Trophoblast cell (in vitro differentiated cells and primary cell): ENCODE measurements around the gene PACS2.

ENCODE experiments used
- DNase-seq, 2 donors: peaks; one replicate each; pipeline ENCODE4 v3.0.0-alpha.2; 2016
- H2AFZ ChIP-seq: 2 replicates; pipeline ENCODE4 v1.6.1; 2013; ENCODE audit warnings: low read length, moderate library complexity, mild to moderate bottlenecking; ENCODE audit not compliant: insufficient read depth, poor library complexity
- H2AK5ac ChIP-seq: 2 replicates; pipeline ENCODE4 v1.6.1; 2013; ENCODE audit warnings: mild to moderate bottlenecking, low read length
- H2BK120ac ChIP-seq: 2 replicates; pipeline ENCODE4 v1.6.1; 2013; ENCODE audit warnings: low read length, mild to moderate bottlenecking, moderate library complexity; ENCODE audit not compliant: insufficient read depth, poor library complexity
- H2BK12ac ChIP-seq: 2 replicates; pipeline ENCODE4 v1.6.1; 2013; ENCODE audit warnings: mild to moderate bottlenecking, low read length, moderate library complexity
- H2BK5ac ChIP-seq: 2 replicates; pipeline ENCODE4 v1.6.1; 2013; ENCODE audit warnings: low read length, low read depth, moderate library complexity, mild to moderate bottlenecking; ENCODE audit not compliant: poor library complexity
- H3K14ac ChIP-seq: 2 replicates; pipeline ENCODE4 v1.6.1; 2013; ENCODE audit warnings: mild to moderate bottlenecking, low read length
- H3K18ac ChIP-seq: 2 replicates; pipeline ENCODE4 v1.6.1; 2013; ENCODE audit warnings: mild to moderate bottlenecking, low read length
- H3K23ac ChIP-seq: 2 replicates; pipeline ENCODE4 v1.6.1; 2013; ENCODE audit warnings: low read length
- H3K27ac ChIP-seq: 2 replicates; pipeline ENCODE4 v1.5.1; 2013; ENCODE audit warnings: low read depth, mild to moderate bottlenecking, inconsistent platforms, low read length, moderate library complexity
- H3K27me3 ChIP-seq: 2 replicates; pipeline ENCODE4 v1.6.1; 2013; ENCODE audit warnings: inconsistent platforms, mild to moderate bottlenecking, low read length, moderate library complexity; ENCODE audit not compliant: insufficient read depth
- H3K36me3 ChIP-seq, 2 experiments: 1 replicate in 1 of 2; 2 replicates in 1 of 2; pipeline ENCODE4 v1.6.1; 2013; ENCODE audit warnings: low read length in 2 of 2, mild to moderate bottlenecking in 2 of 2, moderate library complexity in 1 of 2; ENCODE audit not compliant: insufficient read depth in 2 of 2, control insufficient read depth in 1 of 2
- H3K4ac ChIP-seq: 2 replicates; pipeline ENCODE4 v1.6.1; 2013; ENCODE audit warnings: low read depth, mild to moderate bottlenecking, low read length, moderate library complexity
- H3K4me1 ChIP-seq, 2 experiments: 1 replicate in 1 of 2; 2 replicates in 1 of 2; pipeline ENCODE4 v1.6.1; 2013; ENCODE audit warnings: low read length in 2 of 2, mild to moderate bottlenecking in 2 of 2, moderate library complexity in 1 of 2; ENCODE audit not compliant: insufficient read depth in 2 of 2, control insufficient read depth in 1 of 2
- H3K4me2 ChIP-seq: 2 replicates; pipeline ENCODE4 v1.6.1; 2013; ENCODE audit warnings: inconsistent platforms, mild to moderate bottlenecking, low read length, moderate library complexity
- H3K4me3 ChIP-seq: 2 replicates; pipeline ENCODE4 v1.5.1; 2013; ENCODE audit warnings: mild to moderate bottlenecking, low read depth, low read length, inconsistent platforms
- H3K79me1 ChIP-seq: one replicate; pipeline ENCODE4 v1.6.1; 2013; ENCODE audit warnings: low read length
- H3K79me2 ChIP-seq: 2 replicates; pipeline ENCODE4 v1.6.1; 2013; ENCODE audit warnings: low read length, mild to moderate bottlenecking; ENCODE audit not compliant: control insufficient read depth, insufficient read depth, poor library complexity
- H3K9ac ChIP-seq: 2 replicates; pipeline ENCODE4 v1.6.1; 2013; ENCODE audit warnings: mild to moderate bottlenecking, low read length
- H3K9me3 ChIP-seq: 2 replicates; pipeline ENCODE4 v1.6.1; 2013; ENCODE audit warnings: low read depth, mild to moderate bottlenecking, control low read depth, inconsistent platforms, low read length; ENCODE audit not compliant: insufficient read depth
- H4K12ac ChIP-seq: 2 replicates; pipeline ENCODE4 v1.6.1; 2013; ENCODE audit warnings: low read depth, mild to moderate bottlenecking, low read length, moderate library complexity
- H4K8ac ChIP-seq: 2 replicates; pipeline ENCODE4 v1.6.1; 2013; ENCODE audit warnings: low read depth, mild to moderate bottlenecking, low read length, moderate library complexity
- H4K91ac ChIP-seq: one replicate; pipeline ENCODE4 v1.6.1; 2013; ENCODE audit warnings: low read depth, mild to moderate bottlenecking, low read length, moderate library complexity
- WGBS: extraction: QIAGEN DNeasy Blood & Tissue Kit; methylation state at CpG from one replicate; pipeline ENCODE4 v1.1.7; 2013; ENCODE audit warnings: missing lambda C conversion rate; ENCODE audit not compliant: insufficient read length, insufficient coverage; ENCODE audit errors: extremely low coverage; 5-methylcytosine and 5-hydroxymethylcytosine counted together

PACS2 gene

GRCh38 chr14:105356927-105357326 lies 42.4 kb downstream of the PACS2 start:
- Histone ChIP-seq H3K4me1 (no peaks in the 10 kb centered on the region), H3K9ac (no peak overlapping the region), H3K79me1 (no peaks in the 10 kb centered on the region), H2BK5ac (no peak overlapping the region), H4K12ac (no peak overlapping the region), H3K4me3 (no peak overlapping the region), H3K27me3 (no peaks in the 10 kb centered on the region), H2BK120ac (no peak overlapping the region), H3K4ac (no peak overlapping the region), H3K79me2 (no peaks in the 10 kb centered on the region), H2BK12ac (no peak overlapping the region), H3K4me2 (no peak overlapping the region), H3K23ac (no peak overlapping the region), H4K8ac (no peak overlapping the region), H3K36me3 (peaks cover 19 to 24% of the 10 kb centered on the region in 2 experiments), H2AK5ac (no peak overlapping the region), H4K91ac (no peak overlapping the region), H3K9me3 (no peaks in the 10 kb centered on the region), H3K14ac (no peak overlapping the region), H2AFZ (no peak overlapping the region), H3K18ac (no peak overlapping the region), H3K27ac (no peak overlapping the region)
- DNase-seq = no peak
- WGBS = no CpG with 5 or more reads among the region's 9 CpGs

GRCh38 chr14:105357626-105358025 lies 43.1 kb downstream of the PACS2 start:
- Histone ChIP-seq H4K12ac (no peak overlapping the region), H3K18ac (no peak overlapping the region), H4K91ac (no peak overlapping the region), H3K4ac (no peak overlapping the region), H3K23ac (no peak overlapping the region), H2BK5ac (no peak overlapping the region), H3K9ac (no peak overlapping the region), H3K9me3 (no peaks in the 10 kb centered on the region), H3K79me1 (no peaks in the 10 kb centered on the region), H3K4me2 (no peak overlapping the region), H3K4me1 (no peaks in the 10 kb centered on the region), H3K27ac (no peak overlapping the region), H3K79me2 (no peaks in the 10 kb centered on the region), H2BK120ac (no peak overlapping the region), H4K8ac (no peak overlapping the region), H3K27me3 (no peaks in the 10 kb centered on the region), H3K4me3 (no peak overlapping the region), H3K36me3 (peaks cover 19 to 24% of the 10 kb centered on the region in 2 experiments), H2AFZ (no peak overlapping the region), H3K14ac (no peak overlapping the region), H2BK12ac (no peak overlapping the region), H2AK5ac (no peak overlapping the region)
- no CpG with 5 or more reads among the region's 17 CpGs for WGBS
- no peak for DNase-seq

DNA sequence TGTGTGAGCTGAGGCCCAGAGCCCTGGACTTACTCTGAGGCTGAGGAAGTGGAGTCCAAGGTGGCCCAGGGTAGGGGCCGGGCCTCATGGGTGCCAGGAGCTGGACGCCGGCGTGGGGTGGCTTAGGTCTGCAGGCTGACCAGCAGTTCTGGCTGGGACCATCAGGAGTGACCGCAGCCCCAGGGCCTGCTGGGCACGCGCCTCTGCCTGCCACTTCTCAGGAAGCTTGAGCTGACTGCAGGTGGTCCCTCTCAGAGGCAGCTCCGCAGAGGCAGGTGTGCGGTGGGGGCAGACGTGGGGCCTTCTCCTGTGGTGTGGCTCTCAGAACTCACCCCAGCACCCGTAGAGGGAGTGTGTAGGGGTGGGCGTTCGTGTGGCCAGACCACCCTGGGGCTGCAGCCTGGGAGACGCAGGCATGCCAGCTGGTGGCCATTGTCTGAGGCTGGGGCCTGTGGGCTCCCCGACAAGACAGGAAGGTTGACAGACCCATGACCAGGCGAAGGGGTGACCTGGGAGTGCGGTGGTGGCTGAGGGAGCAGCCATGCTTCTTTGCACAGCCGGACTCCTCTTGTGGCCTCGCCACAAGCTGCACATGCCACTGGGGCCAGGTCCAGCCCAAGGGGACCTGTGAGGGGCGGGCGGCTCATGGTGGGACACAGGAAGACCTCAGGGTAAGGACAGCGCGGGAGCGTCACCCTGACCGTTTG lies 43.7 kb downstream of the PACS2 start:
- Histone ChIP-seq H2AFZ (no peak overlapping the region), H3K4ac (no peak overlapping the region), H3K23ac (no peak overlapping the region), H3K4me3 (no peak overlapping the region), H2BK5ac (no peak overlapping the region), H3K4me2 (no peak overlapping the region), H2AK5ac (no peak overlapping the region), H3K18ac (no peak overlapping the region), H3K79me1 (no peaks in the 10 kb centered on the region), H3K79me2 (no peaks in the 10 kb centered on the region), H3K14ac (no peak overlapping the region), H3K4me1 (no peaks in the 10 kb centered on the region), H2BK12ac (no peak overlapping the region), H4K91ac (no peak overlapping the region), H3K27me3 (no peaks in the 10 kb centered on the region), H3K9ac (no peak overlapping the region), H4K8ac (no peak overlapping the region), H3K27ac (no peak overlapping the region), H2BK120ac (no peak overlapping the region), H3K9me3 (no peaks in the 10 kb centered on the region), H4K12ac (no peak overlapping the region), H3K36me3 (peaks cover 19 to 24% of the 10 kb centered on the region in 2 experiments)
- no peak for DNase-seq
- WGBS = no CpG with 5 or more reads among the region's 25 CpGs

GRCh38 chr14:105358943-105359342 lies 44.4 kb downstream of the PACS2 start:
- no peak overlapping the region for H3K18ac ChIP-seq
- no peak overlapping the region for H3K23ac ChIP-seq
- no peaks in the 10 kb centered on the region for H3K4me1 ChIP-seq
- H4K12ac ChIP-seq = no peak overlapping the region
- H2AFZ ChIP-seq = no peak overlapping the region
- no peaks in the 10 kb centered on the region for H3K27me3 ChIP-seq
- no peak overlapping the region for H3K27ac ChIP-seq
- no CpG with 5 or more reads among the region's 16 CpGs for WGBS
- H3K4ac ChIP-seq = no peak overlapping the region
- no peak overlapping the region for H2AK5ac ChIP-seq
- H4K8ac ChIP-seq = no peak overlapping the region
- no peaks in the 10 kb centered on the region for H3K79me1 ChIP-seq
- H2BK12ac ChIP-seq = no peak overlapping the region
- H3K79me2 ChIP-seq = no peaks in the 10 kb centered on the region
- no peak overlapping the region for H2BK120ac ChIP-seq
- H3K14ac ChIP-seq = no peak overlapping the region
- H4K91ac ChIP-seq = no peak overlapping the region
- H3K9ac ChIP-seq = no peak overlapping the region
- H3K4me3 ChIP-seq = no peak overlapping the region
- peaks cover 19 to 24% of the 10 kb centered on the region in 2 experiments for H3K36me3 ChIP-seq
- H2BK5ac ChIP-seq = no peak overlapping the region
- H3K4me2 ChIP-seq = no peak overlapping the region
- H3K9me3 ChIP-seq = no peaks in the 10 kb centered on the region
- DNase-seq = no peak
